Stimulated activated CD8-positive, alpha-beta memory T cell treated with anti-CD3 and anti-CD28 coated beads, Interleukin-2, amount 100 ng/mL, for 1 hour (primary cell): Measurements from ENCODE around the gene IL34.

Experiments used
- DNase-seq, 2 donors: peaks; one replicate each; pipeline ENCODE4 v3.0.0-alpha.2; 2020; ENCODE audit warnings: low read depth in 2 of 2

The IL34 gene

DNA sequence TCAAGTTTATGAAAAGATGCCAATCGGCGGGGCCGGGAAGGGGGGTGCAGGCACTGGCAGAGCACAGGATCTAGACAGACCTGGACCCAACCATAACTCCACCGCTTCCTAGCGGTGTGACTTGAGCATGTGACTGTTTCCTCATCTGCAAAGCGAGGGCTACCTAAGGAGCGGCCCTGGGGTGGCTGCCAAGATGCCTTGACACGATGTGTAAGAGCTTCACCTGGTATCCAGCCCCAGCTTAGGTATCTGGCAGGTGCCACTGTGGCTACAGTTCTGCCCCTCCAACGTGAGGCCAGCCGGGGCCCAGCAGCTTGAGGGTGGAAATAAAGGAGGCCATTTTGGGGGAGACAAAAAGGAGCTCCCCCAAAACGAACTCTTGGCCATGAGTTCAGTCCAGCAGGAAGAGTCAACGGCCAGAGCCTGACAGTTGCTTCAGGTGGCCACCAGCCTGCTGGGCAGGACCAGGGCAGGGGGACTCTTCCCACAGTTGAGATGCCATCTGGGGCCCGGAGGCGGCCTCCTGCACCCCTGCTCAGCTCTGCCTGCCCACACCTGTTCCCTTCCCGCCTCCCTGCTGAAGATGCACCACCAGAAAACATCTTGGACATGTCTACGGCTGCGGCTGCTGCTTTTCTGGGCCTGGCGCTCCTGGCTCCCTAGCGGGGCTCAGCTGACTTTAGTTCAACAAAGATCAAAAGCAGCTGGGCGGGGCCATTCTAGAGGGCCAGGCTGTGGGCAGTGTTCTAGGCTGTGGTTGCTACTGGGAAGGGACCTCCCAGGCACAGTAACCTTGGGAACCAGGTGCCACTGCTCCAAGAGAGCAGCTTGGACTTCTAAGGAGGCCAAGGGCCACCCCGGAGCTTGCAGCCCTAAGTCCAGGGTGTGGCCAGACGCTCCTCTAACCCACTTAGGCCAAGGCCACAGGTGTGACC lies 42.9 kb downstream of the IL34 start:
- DNase-seq, result no peak

GRCh38 chr16:70689970-70690891 lies 43.9 kb downstream of the IL34 start:
- DNase-seq, result no peak

DNA sequence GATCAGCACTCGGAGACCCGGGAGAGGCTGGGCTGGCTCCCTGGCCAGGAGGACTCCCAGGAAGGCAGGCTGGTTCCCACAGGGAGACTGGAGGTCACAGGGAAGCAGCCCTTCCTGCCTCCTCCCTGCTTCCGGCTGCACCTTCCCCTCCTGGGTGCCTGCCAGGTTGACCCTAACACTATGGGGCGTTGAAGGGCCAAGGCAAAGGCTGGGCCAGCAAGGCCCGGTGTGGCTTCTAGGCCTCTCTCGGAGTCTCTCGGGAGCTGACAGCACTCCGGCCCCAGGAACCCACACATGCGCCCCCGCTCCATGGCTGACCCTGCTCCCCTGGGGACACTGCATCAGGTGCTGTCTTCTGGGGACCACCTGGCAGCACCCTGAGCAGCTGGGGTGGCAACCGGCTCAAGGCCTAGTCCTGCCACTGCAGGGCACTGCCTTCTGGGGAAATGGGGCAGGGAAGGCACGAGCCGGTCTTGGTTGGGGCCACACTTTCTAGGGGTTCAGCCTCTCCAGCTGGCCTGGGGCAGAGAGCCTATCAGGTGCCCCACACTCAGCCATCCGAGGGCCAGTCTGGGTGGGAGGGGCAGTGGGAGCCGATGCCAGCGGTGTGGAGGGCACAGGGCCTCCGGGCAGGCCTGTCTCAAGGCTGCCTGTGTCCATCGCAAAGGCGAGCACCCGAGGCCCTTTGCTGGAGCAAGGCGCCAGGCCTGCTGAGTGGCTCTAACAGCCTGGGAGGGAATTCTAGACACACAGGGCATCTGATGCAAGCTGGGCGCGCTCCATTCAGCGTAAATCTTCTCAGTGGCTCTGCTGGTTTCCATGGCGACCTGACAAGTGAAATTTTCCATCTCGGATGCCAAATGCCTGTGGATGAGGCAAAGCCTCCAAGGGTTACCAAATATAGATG lies 45.1 kb downstream of the IL34 start:
- DNase-seq, result no peak

- no peak for DNase-seq
Measured at GRCh38 chr16:70692130-70692872, 45.9 kb downstream of the IL34 start.

DNA sequence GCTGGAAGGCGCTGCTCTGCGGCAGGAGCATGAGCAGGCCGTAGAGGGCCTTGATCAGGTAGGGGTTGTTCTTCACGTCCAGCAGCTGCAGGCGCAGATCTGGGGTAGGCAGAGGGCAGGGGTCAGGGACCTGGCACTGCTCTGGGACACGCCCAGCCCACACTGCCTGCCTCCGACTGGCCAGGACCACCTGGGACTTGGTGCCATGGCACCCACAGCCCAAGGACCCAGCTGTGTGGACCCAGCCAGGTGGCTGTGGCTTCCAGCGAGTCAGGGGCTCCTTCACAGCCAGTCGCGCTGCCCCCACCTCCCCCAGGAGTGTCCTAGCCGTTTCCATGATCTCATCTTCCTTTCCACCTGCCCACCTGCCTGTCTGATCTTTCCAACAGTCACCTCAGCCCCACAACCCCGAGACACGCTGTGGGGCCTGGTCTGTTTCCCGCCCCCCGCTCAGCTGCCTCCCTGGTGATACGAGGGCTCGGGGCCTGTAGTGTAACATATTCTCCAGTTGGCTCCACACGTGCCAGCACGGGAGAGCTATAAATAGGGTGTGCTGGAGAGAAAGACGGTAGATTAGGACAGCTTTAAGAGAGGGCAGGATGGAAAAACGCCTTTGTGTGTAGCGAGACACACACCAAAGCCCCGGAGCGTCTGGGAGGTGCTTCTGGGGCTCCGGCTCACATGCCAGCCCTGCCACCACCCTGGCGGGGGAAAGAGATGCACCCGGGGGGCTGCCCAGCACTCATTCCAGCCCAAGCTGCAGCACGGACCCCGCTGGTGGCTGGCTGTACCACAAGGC lies 46.7 kb downstream of the IL34 start:
- DNase-seq, result no peak

- DNase-seq, result no peak
Measured at GRCh38 chr16:70694088-70694867, 47.9 kb downstream of the IL34 start.

- DNase-seq, result no peak
Measured at GRCh38 chr16:70694868-70695218, 48.5 kb downstream of the IL34 start.

GRCh38 chr16:70695331-70696070 lies 49.1 kb downstream of the IL34 start:
- no peak for DNase-seq

- DNase-seq, result no peak
Measured at GRCh38 chr16:70696355-70696754, 50.0 kb downstream of the IL34 start.

DNA sequence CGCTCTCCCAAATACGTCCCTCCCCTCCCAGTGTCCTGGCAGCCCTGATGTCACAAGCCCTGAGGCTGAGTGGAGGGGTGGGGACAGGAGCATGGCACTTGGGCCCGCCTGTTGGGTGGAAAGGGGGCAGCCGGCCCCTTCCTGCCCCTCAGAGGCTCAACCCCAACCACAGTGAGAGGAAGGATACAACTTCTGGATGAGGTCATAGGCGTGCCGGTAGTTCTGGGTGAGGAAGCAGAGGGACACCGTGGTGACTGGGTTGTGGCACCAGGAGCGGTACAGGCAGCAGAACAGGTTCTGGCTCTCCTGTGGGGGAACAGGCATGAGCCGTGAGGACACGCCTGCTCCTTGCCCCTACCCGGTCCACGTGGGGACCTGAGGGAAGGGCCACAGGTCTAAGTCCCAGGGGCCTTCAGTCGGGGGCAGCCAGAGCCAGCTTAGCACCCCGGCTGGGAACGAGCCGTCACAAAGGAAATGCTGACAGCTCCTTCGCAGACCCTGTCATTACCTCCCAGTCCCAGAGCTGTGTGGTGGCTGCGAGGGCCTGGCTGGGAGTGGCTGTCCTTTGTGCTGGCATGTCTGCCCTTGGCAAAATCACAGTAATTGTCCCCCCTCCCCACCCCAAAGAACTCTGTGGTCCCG lies 50.7 kb downstream of the IL34 start:
- no peak for DNase-seq

DNA sequence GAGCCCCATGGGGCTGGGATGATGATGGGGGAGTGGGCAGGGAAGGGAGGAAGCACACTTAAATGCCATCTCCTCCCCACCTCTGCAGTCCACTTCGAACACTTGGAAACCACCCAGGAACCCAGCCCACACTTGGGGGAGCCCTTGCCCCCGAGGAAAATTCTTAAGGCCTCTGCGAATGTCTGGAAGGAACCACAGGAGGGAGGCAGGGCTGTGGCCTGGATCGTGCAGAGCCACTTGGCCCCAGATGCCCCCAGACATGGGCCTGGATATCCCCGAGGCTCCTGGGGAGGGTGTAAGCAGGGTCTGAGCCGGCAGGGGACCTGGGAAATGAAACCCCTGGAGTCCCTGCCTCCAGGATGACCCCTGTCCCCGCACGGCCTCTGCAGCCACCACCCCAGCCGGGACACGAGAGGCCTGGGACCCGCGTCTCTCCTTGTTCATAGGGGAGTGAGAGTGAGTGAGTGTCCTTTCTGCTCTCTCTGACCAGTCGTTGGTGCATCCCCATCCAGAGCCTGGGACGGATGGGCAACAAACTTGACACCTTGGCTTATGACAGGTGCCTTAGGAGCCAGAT lies 51.3 kb downstream of the IL34 start:
- DNase-seq, result no peak

DNA sequence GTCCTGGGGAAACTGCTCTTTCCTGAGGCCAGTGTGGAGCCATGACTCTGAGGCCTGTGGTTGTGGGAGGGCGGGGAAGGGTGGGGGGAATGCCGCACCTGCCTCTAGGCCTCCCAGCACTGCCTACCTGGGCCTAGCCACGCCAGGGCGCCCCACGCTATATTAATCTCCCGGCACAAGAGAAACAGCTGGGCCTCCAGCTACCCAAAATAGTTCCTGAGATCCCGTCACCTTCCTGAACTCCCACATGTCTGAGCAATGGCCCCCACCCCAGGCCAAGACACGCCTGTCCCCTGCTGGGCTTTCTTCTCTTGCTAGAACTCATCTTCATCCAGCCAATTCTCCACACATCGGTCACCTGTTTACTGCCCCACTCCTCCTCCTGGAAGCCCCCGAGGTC lies 52.5 kb downstream of the IL34 start:
- no peak for DNase-seq

DNA sequence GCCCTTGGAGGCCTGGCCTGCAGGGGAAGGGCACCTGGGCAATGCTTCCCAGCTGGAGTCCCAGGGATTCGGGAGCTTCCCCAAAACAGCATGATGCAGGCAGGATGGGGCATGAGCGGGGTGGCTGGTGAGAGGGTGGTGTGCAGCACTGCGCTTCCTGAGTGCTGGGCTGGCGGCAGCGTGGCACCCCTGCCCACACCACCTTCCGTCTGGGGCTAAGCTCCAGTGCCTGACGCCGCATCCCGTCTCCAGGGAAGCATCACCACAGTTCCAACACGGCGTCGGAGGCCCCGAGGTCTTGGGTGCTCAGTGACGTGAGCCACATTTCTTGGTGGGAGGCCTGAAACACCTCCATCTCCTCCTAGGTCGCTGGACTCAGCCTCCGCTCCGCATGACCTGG lies 53.3 kb downstream of the IL34 start:
- DNase-seq, result no peak

- DNase-seq, result no peak
Measured at GRCh38 chr16:70700101-70701020, 54.0 kb downstream of the IL34 start.

- DNase-seq, result no peak
Measured at GRCh38 chr16:70701036-70701435, 54.7 kb downstream of the IL34 start.

- DNase-seq, result no peak
Measured at GRCh38 chr16:70701596-70701995, 55.2 kb downstream of the IL34 start.

DNA sequence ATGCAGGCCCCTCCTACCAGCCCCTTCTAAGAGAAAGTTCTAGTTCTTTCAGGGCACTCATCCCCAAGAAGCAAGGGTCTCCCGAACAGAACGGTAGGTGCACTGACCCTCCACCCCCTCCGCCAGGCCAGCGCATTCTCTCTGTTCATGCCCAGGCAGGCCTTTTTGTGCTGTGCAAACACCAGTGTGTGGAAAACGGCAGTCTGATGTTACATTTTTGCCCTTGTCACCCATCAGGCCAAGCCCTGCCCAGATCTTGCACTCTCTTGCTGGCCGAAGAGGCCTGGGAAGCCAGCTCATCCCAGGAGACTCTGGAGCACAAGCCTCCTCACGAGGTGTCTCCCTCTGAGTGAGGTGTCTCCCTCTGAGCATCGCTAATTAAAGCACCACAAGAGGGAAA lies 55.6 kb downstream of the IL34 start:
- DNase-seq, result no peak
